ENCODE data around the gene CHRM5.
"Not testable (repeated sequence)": the region's sequence is repeated elsewhere in the genome, so short reads cannot be mapped to it uniquely, and the experiment has no call there.

The CHRM5 gene

GRCh38 chr15:34011481-34011880, 43.2 kb downstream of the CHRM5 start:
- no peak for DNase-seq (ENCODE audit: extremely low read depth, low read depth)
- TF ChIP-seq, protein P1, sequence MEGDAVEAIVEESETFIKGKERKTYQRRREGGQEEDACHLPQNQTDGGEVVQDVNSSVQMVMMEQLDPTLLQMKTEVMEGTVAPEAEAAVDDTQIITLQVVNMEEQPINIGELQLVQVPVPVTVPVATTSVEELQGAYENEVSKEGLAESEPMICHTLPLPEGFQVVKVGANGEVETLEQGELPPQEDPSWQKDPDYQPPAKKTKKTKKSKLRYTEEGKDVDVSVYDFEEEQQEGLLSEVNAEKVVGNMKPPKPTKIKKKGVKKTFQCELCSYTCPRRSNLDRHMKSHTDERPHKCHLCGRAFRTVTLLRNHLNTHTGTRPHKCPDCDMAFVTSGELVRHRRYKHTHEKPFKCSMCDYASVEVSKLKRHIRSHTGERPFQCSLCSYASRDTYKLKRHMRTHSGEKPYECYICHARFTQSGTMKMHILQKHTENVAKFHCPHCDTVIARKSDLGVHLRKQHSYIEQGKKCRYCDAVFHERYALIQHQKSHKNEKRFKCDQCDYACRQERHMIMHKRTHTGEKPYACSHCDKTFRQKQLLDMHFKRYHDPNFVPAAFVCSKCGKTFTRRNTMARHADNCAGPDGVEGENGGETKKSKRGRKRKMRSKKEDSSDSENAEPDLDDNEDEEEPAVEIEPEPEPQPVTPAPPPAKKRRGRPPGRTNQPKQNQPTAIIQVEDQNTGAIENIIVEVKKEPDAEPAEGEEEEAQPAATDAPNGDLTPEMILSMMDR (IDR thresholded peaks at IDR 0.05; ENCODE audit: low read depth, low read length): no peak

DNA sequence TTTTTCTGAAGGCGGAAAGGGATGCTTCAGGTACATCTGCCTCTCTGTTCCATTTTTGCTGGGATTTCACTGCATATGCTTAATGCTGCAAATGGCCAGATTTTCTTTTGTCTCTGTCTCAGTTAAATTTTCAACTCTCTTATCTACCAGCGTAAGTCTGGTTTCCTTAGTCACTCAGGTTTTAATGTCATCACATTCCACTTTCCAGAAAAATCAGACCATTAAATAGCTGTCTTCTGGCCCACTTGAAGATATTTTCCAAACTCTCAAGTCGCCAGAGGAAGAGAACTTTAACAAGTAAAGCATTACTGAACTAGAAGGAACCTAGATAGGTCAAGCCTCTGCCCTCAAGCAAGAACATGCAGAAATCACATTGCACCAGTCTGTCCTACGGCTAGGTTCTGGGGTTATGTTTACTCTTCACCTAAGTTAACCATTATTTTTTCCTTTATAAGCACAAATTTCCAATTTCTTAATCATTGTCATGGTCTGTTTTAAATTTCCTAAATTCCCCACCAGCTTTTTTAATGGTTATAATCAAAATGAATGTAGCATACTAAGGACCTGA, 44.2 kb downstream of the CHRM5 start:
- no peak for DNase-seq (ENCODE audit: extremely low read depth, low read depth)
- TF ChIP-seq, protein P1 (IDR thresholded peaks at IDR 0.05; ENCODE audit: low read depth, low read length): no peak

GRCh38 chr15:34013746-34014145, 45.4 kb downstream of the CHRM5 start:
- DNase-seq (ENCODE audit: extremely low read depth, low read depth): no peak
- TF ChIP-seq, protein P1 (IDR thresholded peaks at IDR 0.05; ENCODE audit: low read depth, low read length): no peak

- no peak for DNase-seq (ENCODE audit: extremely low read depth, low read depth)
- TF ChIP-seq, protein P1 (IDR thresholded peaks at IDR 0.05; ENCODE audit: low read depth, low read length): no peak
These were observed 46.3 kb downstream of the CHRM5 start for GRCh38 chr15:34014556-34014955.

GRCh38 chr15:34018021-34018645, 49.8 kb downstream of the CHRM5 start:
- no peak for DNase-seq (ENCODE audit: extremely low read depth, low read depth)
- TF ChIP-seq, protein P1 (IDR thresholded peaks at IDR 0.05; ENCODE audit: low read depth, low read length): no peak

GRCh38 chr15:34018738-34019137, 50.4 kb downstream of the CHRM5 start:
- DNase-seq (ENCODE audit: extremely low read depth, low read depth): not testable (repeated sequence)

- TF ChIP-seq, protein P1 (IDR thresholded peaks at IDR 0.05; ENCODE audit: low read depth, low read length): no peak
- no peak for DNase-seq (ENCODE audit: extremely low read depth, low read depth)
These were observed 51.2 kb downstream of the CHRM5 start for GRCh38 chr15:34019369-34019990.

Measured in AG09319 (cell line).